Gastroesophageal sphincter (tissue), 3 donors: ENCODE results near the gene GOLGA6D.
"Not testable (repeated sequence)": the region's sequence is repeated elsewhere in the genome, so short reads cannot be mapped to it uniquely, and the experiment has no call there.

Experiments
- POLR2A ChIP-seq, 2 donors: fragments of 450-650 bp; IDR thresholded peaks; one replicate each; pipeline ENCODE4 v1.6.1; 2017; ENCODE audit warnings: antibody characterized with exemption in 2 of 2, mild to moderate bottlenecking in 2 of 2, moderate library complexity in 1 of 2
- TF ChIP-seq, protein P1 (sequence below), 4 experiments: fragments of 200-600 bp in 2 of 4; fragments of 450-650 bp in 2 of 4; sonication (generic) in 1 of 4; IDR thresholded peaks; one replicate each; pipeline ENCODE4 v1.5.1; 2017 to 2019; ENCODE audit warnings: antibody characterized with exemption in 4 of 4, mild to moderate bottlenecking in 2 of 4, moderate library complexity in 2 of 4

DNA sequence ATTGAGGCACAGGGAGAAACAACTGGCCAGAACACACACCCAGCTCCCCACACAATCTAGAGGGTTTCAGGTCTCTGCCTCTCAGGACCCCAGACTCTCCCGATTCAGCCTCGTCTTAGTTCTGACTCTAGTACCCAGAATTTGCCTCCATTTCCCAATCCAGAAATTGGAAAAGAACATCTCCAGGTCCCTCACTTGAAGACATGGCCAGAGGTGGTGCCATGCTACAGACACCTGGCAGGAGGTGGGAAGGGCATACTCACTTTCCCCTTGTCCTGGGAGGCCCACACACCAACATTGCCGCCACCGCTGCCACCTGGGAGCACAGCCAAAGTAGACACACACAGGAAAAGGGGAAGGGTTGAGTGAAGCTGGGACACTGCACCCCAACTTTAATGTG, 20.1 kb downstream of the GOLGA6D start:
- TF ChIP-seq POLR2A (IDR thresholded peaks at IDR 0.05): not testable (repeated sequence)
- TF ChIP-seq, protein P1, sequence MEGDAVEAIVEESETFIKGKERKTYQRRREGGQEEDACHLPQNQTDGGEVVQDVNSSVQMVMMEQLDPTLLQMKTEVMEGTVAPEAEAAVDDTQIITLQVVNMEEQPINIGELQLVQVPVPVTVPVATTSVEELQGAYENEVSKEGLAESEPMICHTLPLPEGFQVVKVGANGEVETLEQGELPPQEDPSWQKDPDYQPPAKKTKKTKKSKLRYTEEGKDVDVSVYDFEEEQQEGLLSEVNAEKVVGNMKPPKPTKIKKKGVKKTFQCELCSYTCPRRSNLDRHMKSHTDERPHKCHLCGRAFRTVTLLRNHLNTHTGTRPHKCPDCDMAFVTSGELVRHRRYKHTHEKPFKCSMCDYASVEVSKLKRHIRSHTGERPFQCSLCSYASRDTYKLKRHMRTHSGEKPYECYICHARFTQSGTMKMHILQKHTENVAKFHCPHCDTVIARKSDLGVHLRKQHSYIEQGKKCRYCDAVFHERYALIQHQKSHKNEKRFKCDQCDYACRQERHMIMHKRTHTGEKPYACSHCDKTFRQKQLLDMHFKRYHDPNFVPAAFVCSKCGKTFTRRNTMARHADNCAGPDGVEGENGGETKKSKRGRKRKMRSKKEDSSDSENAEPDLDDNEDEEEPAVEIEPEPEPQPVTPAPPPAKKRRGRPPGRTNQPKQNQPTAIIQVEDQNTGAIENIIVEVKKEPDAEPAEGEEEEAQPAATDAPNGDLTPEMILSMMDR (IDR thresholded peaks at IDR 0.05): not testable (repeated sequence)
